Spinal cord (tissue), 10 donors: ENCODE measurements around the gene ATP6AP2. TPM values are rescaled to one million over a fixed set of nuclear protein-coding genes. Genes with fewer than 3 reads are reported as not detected.

Source experiments
- DNase-seq, 6 donors: peaks; one replicate each; pipeline versions ENCODE4 v3.0.0 to v3.0.0-alpha.2; 2013 to 2015; ENCODE audit warnings: low spot score in 6 of 6, low read depth in 4 of 6
- H3K27ac ChIP-seq: one replicate; pipeline ENCODE4 v1.5.1; 2013; ENCODE audit warnings: low read depth, low read length, control low read depth
- H3K27me3 ChIP-seq: one replicate; pipeline ENCODE4 v1.6.1; 2013; ENCODE audit warnings: low read length; ENCODE audit not compliant: control insufficient read depth, insufficient read depth
- H3K36me3 ChIP-seq: one replicate; pipeline ENCODE4 v1.6.1; 2013; ENCODE audit warnings: low read length; ENCODE audit not compliant: control insufficient read depth, insufficient read depth
- H3K4me1 ChIP-seq: one replicate; pipeline ENCODE4 v1.6.1; 2013; ENCODE audit warnings: low read length; ENCODE audit not compliant: control insufficient read depth, insufficient read depth
- H3K4me3 ChIP-seq: one replicate; pipeline ENCODE4 v1.5.1; 2013; ENCODE audit warnings: low read depth, low read length, control low read depth
- H3K9me3 ChIP-seq: one replicate; pipeline ENCODE4 v1.6.1; 2013; ENCODE audit warnings: low read length; ENCODE audit not compliant: control insufficient read depth, insufficient read depth
- WGBS: methylation state at CpG from one replicate; pipeline ENCODE4 v1.1.5; 2013; ENCODE audit warnings: missing lambda C conversion rate; ENCODE audit not compliant: insufficient coverage; 5-methylcytosine and 5-hydroxymethylcytosine counted together
- long read RNA-seq, 4 donors: transcript quantifications; one replicate each; lab custom pipeline, GENCODE V29; 2026
- polyA plus RNA-seq, 2 donors: library from polyadenylated mRNA; unstranded; fragments of 120-200 nt; gene quantifications; one replicate each; pipeline ENCODE4 v1.2.1, GENCODE V29; 2013; ENCODE audit not compliant: insufficient read length in 2 of 2
- total RNA-seq, 2 donors: library from RNA; depleted of rRNA in 1 of 2; stranded (reverse); fragments of 120-200 nt in 1 of 2; fragments of >200 nt in 1 of 2; gene quantifications; one replicate each; pipeline versions ENCODE4 v1.2.3 to v1.2.4, GENCODE V29; 2013 to 2014
- donor health status: healthy.

Gene ATP6AP2, protein sequence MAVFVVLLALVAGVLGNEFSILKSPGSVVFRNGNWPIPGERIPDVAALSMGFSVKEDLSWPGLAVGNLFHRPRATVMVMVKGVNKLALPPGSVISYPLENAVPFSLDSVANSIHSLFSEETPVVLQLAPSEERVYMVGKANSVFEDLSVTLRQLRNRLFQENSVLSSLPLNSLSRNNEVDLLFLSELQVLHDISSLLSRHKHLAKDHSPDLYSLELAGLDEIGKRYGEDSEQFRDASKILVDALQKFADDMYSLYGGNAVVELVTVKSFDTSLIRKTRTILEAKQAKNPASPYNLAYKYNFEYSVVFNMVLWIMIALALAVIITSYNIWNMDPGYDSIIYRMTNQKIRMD
- total RNA-seq (100 to 1,000 TPM; 138 to 206 TPM), polyA plus RNA-seq (100 to 1,000 TPM; 194 to 214 TPM)
- long read RNA-seq, donor 1, transcript ATP6AP2-217 (9 exons, 2,337 nt) = major isoform, 86 of 156 reads
- long read RNA-seq, donor 1, transcript ATP6AP2-212 (1 exons, 544 nt) = minor isoform, 8 of 156 reads
- long read RNA-seq, donor 1, partial matches to known transcripts = 52 of 156 reads
- long read RNA-seq, donor 1, other reads (novel, unspliced or antisense) = 0 of 156 reads
- long read RNA-seq, donor 2, transcript ATP6AP2-217 (9 exons, 2,337 nt) = major isoform, 17 of 41 reads
- long read RNA-seq, donor 2, partial matches to known transcripts = 13 of 41 reads
- long read RNA-seq, donor 2, other reads (novel, unspliced or antisense) = 0 of 41 reads
- long read RNA-seq, donor 3, transcript ATP6AP2-217 (9 exons, 2,337 nt) = major isoform, 20 of 43 reads
- long read RNA-seq, donor 3, partial matches to known transcripts = 19 of 43 reads
- long read RNA-seq, donor 3, other reads (novel, unspliced or antisense) = 0 of 43 reads
- long read RNA-seq, donor 4, transcript ATP6AP2-217 (9 exons, 2,337 nt) = major isoform, 28 of 58 reads
- long read RNA-seq, donor 4, partial matches to known transcripts = 22 of 58 reads
- long read RNA-seq, donor 4, other reads (novel, unspliced or antisense) = 0 of 58 reads

DNA sequence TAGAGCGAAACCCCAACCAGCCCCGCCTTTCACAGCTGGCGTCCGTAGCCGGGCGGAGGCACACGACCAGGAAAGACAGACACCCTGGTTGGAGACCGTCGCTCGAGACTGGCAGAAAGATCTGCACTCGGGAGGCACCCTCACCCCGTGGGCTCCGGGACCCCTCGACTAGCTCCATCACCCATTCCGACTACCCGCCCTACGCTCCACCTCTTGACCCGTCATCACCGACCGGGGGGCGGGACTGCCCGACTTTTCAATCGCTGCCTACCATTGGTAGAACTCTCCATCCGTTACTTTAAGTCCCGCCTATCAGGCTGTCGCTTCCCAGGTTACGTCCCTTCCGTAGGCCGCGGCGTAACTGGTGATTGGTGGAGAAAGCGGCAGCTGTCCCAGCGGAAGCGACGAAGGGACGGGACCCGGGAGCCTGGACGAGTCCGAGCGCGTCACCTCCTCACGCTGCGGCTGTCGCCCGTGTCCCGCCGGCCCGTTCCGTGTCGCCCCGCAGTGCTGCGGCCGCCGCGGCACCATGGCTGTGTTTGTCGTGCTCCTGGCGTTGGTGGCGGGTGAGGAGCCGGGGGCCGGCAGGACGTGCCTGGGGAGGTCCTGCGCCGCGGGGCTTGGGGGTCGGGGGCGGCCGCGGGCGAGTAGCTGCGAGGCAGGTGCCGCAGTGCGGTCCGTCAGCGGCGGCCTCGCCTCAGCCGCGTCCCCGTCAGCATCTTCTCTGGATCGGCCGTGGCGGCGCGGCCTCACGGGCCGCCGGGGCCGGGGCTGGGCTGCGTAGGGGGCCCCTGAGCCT lies at the start of gene ATP6AP2:
TSS of gene ATP6AP2 (plus strand) at position 434 of the 799 bp plus-strand sequence. CDS start at position 530, 96 bp downstream.
- peak within 1 kb of the TSS; percentile 75 for H3K27ac ChIP-seq
- H3K27me3 ChIP-seq = peaks cover 12% of the 10 kb centered on the region
- H3K4me3 ChIP-seq = peak within 1 kb of the TSS; percentile 72
- H3K36me3 ChIP-seq = no peaks in the 10 kb centered on the region
- H3K9me3 ChIP-seq = no peaks in the 10 kb centered on the region
- 16% methylated on average over 89 of the region's 89 CpGs for whole genome bisulfite sequencing
- peaks cover 7% of the 10 kb centered on the region for H3K4me1 ChIP-seq
- DNase-seq = peak; percentile 80 to 98 (median 86)

DNA sequence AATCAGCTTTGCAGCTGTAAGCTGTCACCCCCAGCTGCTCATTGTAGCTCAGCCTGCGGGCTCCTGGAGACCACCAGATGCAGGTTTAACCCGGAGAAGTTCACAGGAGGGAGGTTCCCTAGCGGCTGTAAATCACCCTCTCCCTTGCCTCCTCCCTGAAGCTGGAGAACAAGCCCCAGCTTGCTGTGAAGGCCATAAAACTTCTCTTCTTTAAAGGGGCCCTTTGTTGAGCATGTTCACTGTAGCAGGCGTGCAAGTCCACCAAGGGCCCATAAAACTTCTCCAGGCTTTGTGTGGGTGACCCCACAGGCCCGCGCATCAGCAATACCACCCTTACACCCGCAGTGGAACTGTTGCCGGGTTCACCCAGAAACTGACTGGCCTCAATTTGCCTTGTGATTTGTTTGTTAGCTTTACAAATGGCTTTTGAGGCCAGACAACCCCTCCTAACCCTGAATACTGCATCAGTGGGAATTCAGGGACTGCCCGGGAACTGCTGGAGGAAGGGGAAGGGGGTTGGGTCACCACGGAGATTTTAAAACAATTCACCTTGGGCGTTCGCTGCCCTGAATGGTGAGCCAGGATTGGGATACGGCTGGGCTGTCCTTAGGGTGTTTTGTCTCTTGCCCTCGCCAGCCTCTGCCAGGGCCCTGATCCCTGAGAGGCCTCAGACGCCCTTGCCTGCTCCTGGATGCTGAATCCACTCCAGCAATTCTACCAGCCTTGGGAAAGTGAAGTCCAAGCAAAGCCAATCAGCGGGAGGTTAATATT lies 49.5 kb upstream of the ATP6AP2 start:
- Histone ChIP-seq H3K4me1 (peaks cover 8% of the 10 kb centered on the region), H3K27me3 (peaks cover 22% of the 10 kb centered on the region), H3K36me3 (no peaks in the 10 kb centered on the region), H3K4me3 (no peak overlapping the region), H3K9me3 (no peaks in the 10 kb centered on the region), H3K27ac (peak overlapping the region; percentile 3)
- WGBS = 27% methylated on average over 7 of the region's 16 CpGs
- peak in 3 of 6 donors; percentile 6 to 64 (median 41) for DNase-seq

DNA sequence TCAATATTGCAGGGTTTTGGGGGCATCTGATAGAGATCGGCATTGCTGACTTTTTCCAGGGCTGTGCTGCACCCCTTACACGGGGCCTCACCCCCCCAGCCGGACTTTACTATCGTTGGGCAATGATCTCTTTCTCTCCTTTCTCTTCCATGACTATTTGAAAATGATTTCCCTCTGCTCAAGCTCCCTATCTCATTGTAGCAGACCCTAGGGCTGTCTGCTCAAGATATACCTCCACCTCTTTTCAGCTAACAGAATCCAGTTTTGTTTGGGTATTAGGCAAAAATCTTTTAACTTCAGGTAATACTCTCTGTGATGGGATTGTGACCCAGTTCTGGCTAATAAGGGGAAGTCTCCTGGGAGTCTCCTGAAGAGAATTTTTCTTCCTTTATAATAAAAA lies 43.5 kb upstream of the ATP6AP2 start:
- Histone ChIP-seq H3K36me3 (no peaks in the 10 kb centered on the region), H3K9me3 (no peaks in the 10 kb centered on the region), H3K4me1 (peaks cover 7% of the 10 kb centered on the region), H3K4me3 (no peak overlapping the region), H3K27me3 (peaks cover 50% of the 10 kb centered on the region), H3K27ac (no peak overlapping the region)
- 78% methylated on average over 3 of the region's 4 CpGs for WGBS
- no peak for DNase-seq

- DNase-seq = no peak
- peaks cover 7% of the 10 kb centered on the region for H3K4me1 ChIP-seq
- H3K9me3 ChIP-seq = no peaks in the 10 kb centered on the region
- H3K36me3 ChIP-seq = no peaks in the 10 kb centered on the region
- H3K27me3 ChIP-seq = peaks cover 52% of the 10 kb centered on the region
- 83% methylated on average over 3 of the region's 5 CpGs for WGBS
- H3K4me3 ChIP-seq = no peak overlapping the region
- no peak overlapping the region for H3K27ac ChIP-seq
These were observed 42.4 kb upstream of the ATP6AP2 start for GRCh38 chrX:40538406-40538805.

- 36% methylated on average over 20 of the region's 20 CpGs for WGBS
- DNase-seq = no peak
- Histone ChIP-seq H3K4me1 (peaks cover 7% of the 10 kb centered on the region), H3K36me3 (no peaks in the 10 kb centered on the region), H3K4me3 (no peak overlapping the region), H3K27me3 (peaks cover 56% of the 10 kb centered on the region), H3K9me3 (no peaks in the 10 kb centered on the region), H3K27ac (no peak overlapping the region)
These were observed 41.3 kb upstream of the ATP6AP2 start for GRCh38 chrX:40539214-40540142.

- no peak overlapping the region for H3K27ac ChIP-seq
- no peaks in the 10 kb centered on the region for H3K36me3 ChIP-seq
- H3K27me3 ChIP-seq = peaks cover 56% of the 10 kb centered on the region
- no peak for DNase-seq
- H3K4me3 ChIP-seq = no peak overlapping the region
- 75% methylated on average over 8 of the region's 10 CpGs for WGBS
- H3K4me1 ChIP-seq = peaks cover 7% of the 10 kb centered on the region
- no peaks in the 10 kb centered on the region for H3K9me3 ChIP-seq
These were observed 38.6 kb upstream of the ATP6AP2 start for GRCh38 chrX:40542208-40542607.

GRCh38 chrX:40542972-40543371 lies 37.8 kb upstream of the ATP6AP2 start:
- WGBS = 86% methylated on average over 1 of the region's 4 CpGs
- Histone ChIP-seq H3K9me3 (no peaks in the 10 kb centered on the region), H3K4me3 (no peak overlapping the region), H3K36me3 (no peaks in the 10 kb centered on the region), H3K27ac (no peak overlapping the region), H3K4me1 (peaks cover 7% of the 10 kb centered on the region), H3K27me3 (peaks cover 51% of the 10 kb centered on the region)
- no peak for DNase-seq
